Suppressor macrophage (primary cell): Measurements from ENCODE around the gene SLC6A4.

ENCODE experiments used
- DNase-seq, 4 experiments: peaks; one replicate each; pipeline ENCODE4 v3.0.0-alpha.2; 2020 to 2022

SLC6A4 gene

GRCh38 chr17:30170415-30170987 lies 65.0 kb downstream of the SLC6A4 start:
- no peak for DNase-seq

DNA sequence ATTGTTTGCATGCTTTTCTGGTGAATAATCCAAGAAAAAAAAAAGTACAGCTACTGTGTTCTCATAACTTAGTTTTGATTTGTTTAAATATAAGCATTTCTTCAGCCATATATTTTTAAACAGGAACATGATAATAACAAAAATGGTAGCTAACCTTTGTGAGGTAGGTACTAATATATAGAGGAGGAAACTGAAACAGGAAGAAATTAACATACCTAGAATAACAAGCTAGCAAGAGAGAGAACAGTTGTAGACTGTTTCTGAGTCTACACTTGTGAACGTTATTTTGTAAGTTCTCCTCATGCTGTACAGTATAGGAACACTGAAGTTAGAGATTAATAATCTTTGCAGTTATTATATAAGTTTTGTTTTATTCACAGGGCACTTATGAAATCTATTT lies 69.5 kb downstream of the SLC6A4 start:
- DNase-seq: no peak

DNA sequence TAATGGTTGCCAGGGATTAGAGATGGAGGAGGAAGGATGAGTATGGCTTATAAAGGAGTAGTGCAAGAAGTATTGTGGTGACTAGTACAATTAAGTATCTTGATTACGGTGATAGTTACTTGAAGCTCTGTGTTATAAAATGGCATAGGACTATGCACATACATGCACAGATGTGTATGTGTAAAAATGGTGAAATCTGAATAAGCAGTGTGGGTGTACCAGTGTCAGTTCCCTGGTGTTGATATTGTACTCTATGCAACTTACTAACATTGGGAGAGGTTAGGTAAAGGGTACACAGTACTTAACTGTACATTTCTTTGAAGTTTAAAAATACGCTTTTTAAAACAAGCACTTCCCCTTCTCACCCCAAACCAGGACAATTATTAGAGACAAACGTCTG lies 70.3 kb downstream of the SLC6A4 start:
- no peak for DNase-seq

DNA sequence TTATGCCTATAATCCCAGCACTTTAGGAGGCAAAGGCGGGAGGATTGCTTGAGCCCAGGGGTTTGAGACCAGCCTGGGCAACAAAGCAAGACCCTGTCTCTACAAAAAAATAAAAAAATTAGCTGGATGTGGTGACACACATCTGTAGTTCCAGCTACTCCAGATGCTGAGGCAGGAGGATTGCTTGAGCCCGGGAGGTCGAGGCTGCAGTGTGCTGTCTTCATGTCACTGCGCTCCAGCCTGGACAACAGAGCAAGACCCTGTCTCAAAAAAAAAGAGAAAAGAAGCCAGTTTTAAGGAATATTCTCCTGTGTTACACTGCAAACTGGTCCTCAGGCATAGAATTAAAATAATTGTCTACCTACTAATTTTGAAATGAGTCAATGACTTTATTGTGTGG lies 71.0 kb downstream of the SLC6A4 start:
- no peak for DNase-seq

DNA sequence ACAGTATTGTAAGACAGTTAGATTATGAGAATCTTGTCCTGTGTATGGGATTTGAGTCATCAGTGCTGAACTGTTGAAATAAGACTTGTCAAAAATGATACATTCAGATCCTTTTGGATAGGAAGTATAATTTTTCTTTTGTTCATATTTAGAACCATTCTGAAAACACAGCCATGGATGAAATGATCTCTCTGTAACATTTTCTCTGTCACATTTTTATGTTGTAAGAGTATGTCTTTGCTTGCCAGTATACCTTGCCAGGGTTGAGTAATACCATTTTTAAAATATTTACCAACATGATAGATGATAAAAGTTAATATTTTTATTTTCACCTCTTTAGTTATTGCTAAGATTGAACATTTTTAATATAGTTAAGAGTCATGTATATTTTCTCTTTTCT lies 73.9 kb downstream of the SLC6A4 start:
- no peak for DNase-seq

GRCh38 chr17:30160419-30161172 lies 74.9 kb downstream of the SLC6A4 start:
- DNase-seq: no peak

- peak in 1 of 4 experiments; percentile 4 for DNase-seq
Observed at GRCh38 chr17:30158896-30159625, 76.4 kb downstream of the SLC6A4 start.

- DNase-seq: no peak
Observed at GRCh38 chr17:30155389-30155788, 80.1 kb downstream of the SLC6A4 start.

DNA sequence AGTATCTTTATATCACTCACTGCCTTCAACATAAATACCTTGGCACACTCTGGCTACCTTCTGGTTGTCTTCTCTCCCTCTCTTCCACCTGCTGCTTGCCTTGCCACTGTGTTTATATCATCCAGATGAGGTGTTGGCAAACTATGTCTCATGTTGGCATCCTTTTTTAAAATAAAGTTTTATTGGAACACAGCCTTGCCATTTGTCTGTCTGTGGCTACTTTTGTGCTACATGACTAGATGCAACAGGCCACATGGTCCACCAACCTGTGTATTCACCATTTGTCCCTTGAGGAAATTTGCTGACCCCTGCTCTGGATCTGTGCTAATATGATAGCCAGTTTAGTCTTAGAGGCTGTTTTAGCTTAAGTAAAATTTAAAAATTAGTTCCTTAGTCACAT lies 82.0 kb downstream of the SLC6A4 start:
- no peak for DNase-seq

GRCh38 chr17:30151471-30151870 lies 84.0 kb downstream of the SLC6A4 start:
- no peak for DNase-seq

DNA sequence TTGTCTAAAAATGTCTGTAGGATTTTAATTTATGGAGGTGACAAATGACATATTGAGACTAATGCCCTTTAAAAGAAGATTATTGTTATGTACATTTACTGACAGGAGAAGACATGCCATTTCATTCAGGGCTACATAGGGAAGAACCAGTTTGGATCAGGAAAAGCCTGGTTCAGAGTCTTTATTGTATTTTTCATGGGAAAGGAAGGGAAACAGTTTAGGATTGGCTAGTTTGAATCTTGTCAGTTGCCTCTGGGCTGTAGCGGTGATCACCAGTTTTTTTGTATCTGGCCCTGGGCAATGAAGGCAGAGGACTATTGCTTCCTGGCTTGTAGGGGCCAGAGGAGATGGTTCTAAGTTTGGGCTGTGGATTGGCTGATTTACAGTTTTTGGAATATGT lies 87.1 kb downstream of the SLC6A4 start:
- no peak for DNase-seq

DNA sequence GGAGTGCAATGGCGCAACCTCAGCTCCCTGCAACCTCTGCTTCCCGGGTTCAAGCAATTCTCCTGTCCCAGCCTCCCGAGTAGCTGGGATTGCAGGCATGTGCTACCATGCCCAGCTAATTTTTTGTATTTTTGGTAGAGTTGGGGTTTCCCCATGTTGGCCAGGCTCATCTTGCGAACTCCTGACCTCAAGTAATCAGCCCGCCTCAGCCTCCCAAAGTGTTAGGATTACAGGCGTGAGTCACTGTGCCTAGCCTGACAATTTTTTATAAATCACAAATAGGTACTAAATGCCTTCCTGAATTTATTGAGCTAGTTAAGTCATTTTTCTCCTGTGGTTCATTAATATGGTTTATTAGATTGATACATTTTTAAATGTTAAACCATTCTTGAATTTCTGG lies 87.6 kb downstream of the SLC6A4 start:
- peak in 3 of 4 experiments; percentile 6 to 14 (median 9) for DNase-seq
